ENCODE measurements around the gene SCML1. TPM values are rescaled to one million over a fixed set of nuclear protein-coding genes. Genes with fewer than 3 reads are reported as not detected.

Gene SCML1
- 0.56 TPM for polyA plus RNA-seq

GRCh38 chrX:17736856-17737709 is at the start of gene SCML1:
Gene SCML1 (plus strand): TSS chrX:17737493. CDS start chrX:17744187, 6,694 bp downstream.
- H3K27me3 Mint-ChIP-seq: peaks cover 10% of the 10 kb centered on the region
- peak within 1 kb of the TSS; percentile 75 to 92 (median 89) for H3K4me3 Mint-ChIP-seq
- peaks cover 0 to 4% (median 0%) of the 10 kb centered on the region in 3 donors for H3K9me3 Mint-ChIP-seq
- peaks cover 6 to 9% (median 7%) of the 10 kb centered on the region in 3 donors for H3K4me1 Mint-ChIP-seq
- H3K27ac Mint-ChIP-seq: peak within 1 kb of the TSS; percentile 78 to 92 (median 86)
- H3K36me3 Mint-ChIP-seq: no peaks in the 10 kb centered on the region

- Mint-ChIP-seq H3K9me3 (peaks cover 0 to 2% (median 1%) of the 10 kb centered on the region in 3 donors), H3K4me3 (peak overlapping the region in 1 of 4 donors; percentile 56), H3K27me3 (peaks cover 5% of the 10 kb centered on the region), H3K36me3 (no peaks in the 10 kb centered on the region), H3K4me1 (peaks cover 0 to 2% (median 0%) of the 10 kb centered on the region in 3 donors), H3K27ac (no peak overlapping the region)
These were observed 49.6 kb upstream of the SCML1 start for GRCh38 chrX:17687648-17688047.

GRCh38 chrX:17689971-17690409 is 47.3 kb upstream of the SCML1 start:
- H3K4me1 Mint-ChIP-seq: peaks cover 0 to 2% (median 0%) of the 10 kb centered on the region in 3 donors

GRCh38 chrX:17692709-17693346 is 44.5 kb upstream of the SCML1 start:
- H3K27ac Mint-ChIP-seq: no peak overlapping the region
- H3K36me3 Mint-ChIP-seq: no peaks in the 10 kb centered on the region
- H3K27me3 Mint-ChIP-seq: peaks cover 10% of the 10 kb centered on the region
- H3K4me3 Mint-ChIP-seq: no peak overlapping the region
- H3K9me3 Mint-ChIP-seq: no peaks in the 10 kb centered on the region
- H3K4me1 Mint-ChIP-seq: peaks cover 0 to 2% (median 0%) of the 10 kb centered on the region in 3 donors

More at GRCh38 chrX:17689971-17690409, 47.3 kb upstream of the SCML1 start:
- H3K36me3 Mint-ChIP-seq: no peaks in the 10 kb centered on the region
- H3K27me3 Mint-ChIP-seq: peaks cover 9% of the 10 kb centered on the region
- peaks cover 0 to 2% (median 0%) of the 10 kb centered on the region in 3 donors for H3K9me3 Mint-ChIP-seq
- H3K27ac Mint-ChIP-seq: no peak overlapping the region
- H3K4me3 Mint-ChIP-seq: no peak overlapping the region

- peaks cover 0 to 1% (median 0%) of the 10 kb centered on the region in 3 donors for H3K9me3 Mint-ChIP-seq
- H3K27me3 Mint-ChIP-seq: peaks cover 12% of the 10 kb centered on the region
- no peaks in the 10 kb centered on the region for H3K36me3 Mint-ChIP-seq
- H3K4me3 Mint-ChIP-seq: no peak overlapping the region
- H3K4me1 Mint-ChIP-seq: no peaks in the 10 kb centered on the region
- no peak overlapping the region for H3K27ac Mint-ChIP-seq
These were observed 40.1 kb upstream of the SCML1 start for GRCh38 chrX:17697191-17697590.

GRCh38 chrX:17700976-17701375 is 36.3 kb upstream of the SCML1 start:
- Mint-ChIP-seq H3K9me3 (peaks cover 0 to 2% (median 1%) of the 10 kb centered on the region in 3 donors), H3K27ac (no peak overlapping the region), H3K4me3 (no peak overlapping the region), H3K36me3 (peaks cover 1% of the 10 kb centered on the region), H3K27me3 (peaks cover 6% of the 10 kb centered on the region), H3K4me1 (no peaks in the 10 kb centered on the region)

- Mint-ChIP-seq H3K4me1 (no peaks in the 10 kb centered on the region), H3K36me3 (peaks cover 1% of the 10 kb centered on the region), H3K9me3 (peaks cover 0 to 2% (median 1%) of the 10 kb centered on the region in 3 donors), H3K27ac (no peak overlapping the region), H3K4me3 (no peak overlapping the region), H3K27me3 (peaks cover 5% of the 10 kb centered on the region)
These were observed 34.1 kb upstream of the SCML1 start for GRCh38 chrX:17703201-17703600.

- H3K9me3 Mint-ChIP-seq: peaks cover 0 to 2% (median 1%) of the 10 kb centered on the region in 3 donors
- H3K27me3 Mint-ChIP-seq: peaks cover 2% of the 10 kb centered on the region
- peaks cover 1% of the 10 kb centered on the region for H3K36me3 Mint-ChIP-seq
- no peaks in the 10 kb centered on the region for H3K4me1 Mint-ChIP-seq
- H3K4me3 Mint-ChIP-seq: no peak overlapping the region
- H3K27ac Mint-ChIP-seq: no peak overlapping the region
These were observed 32.1 kb upstream of the SCML1 start for GRCh38 chrX:17705211-17705610.

GRCh38 chrX:17706676-17707075 is 30.6 kb upstream of the SCML1 start:
- peaks cover 0 to 2% (median 1%) of the 10 kb centered on the region in 3 donors for H3K9me3 Mint-ChIP-seq
- H3K4me3 Mint-ChIP-seq: no peak overlapping the region
- H3K36me3 Mint-ChIP-seq: peaks cover 1% of the 10 kb centered on the region
- H3K27ac Mint-ChIP-seq: no peak overlapping the region
- H3K4me1 Mint-ChIP-seq: no peaks in the 10 kb centered on the region
- H3K27me3 Mint-ChIP-seq: peaks cover 2% of the 10 kb centered on the region

- Mint-ChIP-seq H3K36me3 (peaks cover 1% of the 10 kb centered on the region), H3K4me3 (no peak overlapping the region), H3K27me3 (peaks cover 3% of the 10 kb centered on the region), H3K27ac (no peak overlapping the region), H3K4me1 (no peaks in the 10 kb centered on the region), H3K9me3 (no peaks in the 10 kb centered on the region)
These were observed 29.6 kb upstream of the SCML1 start for GRCh38 chrX:17707731-17708130.

GRCh38 chrX:17710871-17711301 is 26.4 kb upstream of the SCML1 start:
- Mint-ChIP-seq H3K4me3 (no peak overlapping the region), H3K36me3 (no peaks in the 10 kb centered on the region), H3K27ac (no peak overlapping the region), H3K9me3 (no peaks in the 10 kb centered on the region), H3K4me1 (no peaks in the 10 kb centered on the region), H3K27me3 (peaks cover 5% of the 10 kb centered on the region)

GRCh38 chrX:17713288-17713687 is 24.0 kb upstream of the SCML1 start:
- Mint-ChIP-seq H3K27ac (no peak overlapping the region), H3K27me3 (peaks cover 4% of the 10 kb centered on the region), H3K36me3 (no peaks in the 10 kb centered on the region), H3K4me3 (no peak overlapping the region), H3K4me1 (no peaks in the 10 kb centered on the region), H3K9me3 (no peaks in the 10 kb centered on the region)

GRCh38 chrX:17718649-17719165 is 18.6 kb upstream of the SCML1 start:
- no peaks in the 10 kb centered on the region for H3K36me3 Mint-ChIP-seq

GRCh38 chrX:17719711-17720110 is 17.6 kb upstream of the SCML1 start:
- Mint-ChIP-seq H3K9me3 (no peaks in the 10 kb centered on the region), H3K4me3 (no peak overlapping the region), H3K4me1 (no peaks in the 10 kb centered on the region), H3K27me3 (peaks cover 1% of the 10 kb centered on the region), H3K27ac (no peak overlapping the region), H3K36me3 (no peaks in the 10 kb centered on the region)

More at GRCh38 chrX:17718649-17719165, 18.6 kb upstream of the SCML1 start:
- no peak overlapping the region for H3K4me3 Mint-ChIP-seq
- no peaks in the 10 kb centered on the region for H3K9me3 Mint-ChIP-seq
- H3K27ac Mint-ChIP-seq: no peak overlapping the region
- peaks cover 1% of the 10 kb centered on the region for H3K27me3 Mint-ChIP-seq
- H3K4me1 Mint-ChIP-seq: no peaks in the 10 kb centered on the region

GRCh38 chrX:17721715-17722114 is 15.6 kb upstream of the SCML1 start:
- H3K9me3 Mint-ChIP-seq: no peaks in the 10 kb centered on the region
- H3K27me3 Mint-ChIP-seq: no peaks in the 10 kb centered on the region
- no peaks in the 10 kb centered on the region for H3K4me1 Mint-ChIP-seq
- H3K36me3 Mint-ChIP-seq: no peaks in the 10 kb centered on the region
- H3K27ac Mint-ChIP-seq: no peak overlapping the region
- no peak overlapping the region for H3K4me3 Mint-ChIP-seq
